Measurements from ENCODE around the gene CCL1.

Gene CCL1

GRCh38 chr17:34370376-34370996, 7.5 kb upstream of the CCL1 start:
- Mint-ChIP-seq H3K4me1 (peaks cover 27% of the 10 kb centered on the region), H3K27me3 (peaks cover 14% of the 10 kb centered on the region), H3K4me3 (peak overlapping the region in 1 of 2 donors; percentile 12), H3K27ac (no peak overlapping the region), H3K9me3 (no peaks in the 10 kb centered on the region)
- DNase-seq (peak in 1 of 2 donors; percentile 26), ATAC-seq (peak; percentile 64)

- peaks cover 34% of the 10 kb centered on the region for H3K4me1 Mint-ChIP-seq
- peaks cover 24% of the 10 kb centered on the region for H3K27me3 Mint-ChIP-seq
- no peak for ATAC-seq
- no peak for DNase-seq
- H3K4me3 Mint-ChIP-seq, result no peak overlapping the region
- H3K9me3 Mint-ChIP-seq, result no peaks in the 10 kb centered on the region
- no peak overlapping the region for H3K27ac Mint-ChIP-seq
Measured at GRCh38 chr17:34369571-34369970, 6.5 kb upstream of the CCL1 start.

DNA sequence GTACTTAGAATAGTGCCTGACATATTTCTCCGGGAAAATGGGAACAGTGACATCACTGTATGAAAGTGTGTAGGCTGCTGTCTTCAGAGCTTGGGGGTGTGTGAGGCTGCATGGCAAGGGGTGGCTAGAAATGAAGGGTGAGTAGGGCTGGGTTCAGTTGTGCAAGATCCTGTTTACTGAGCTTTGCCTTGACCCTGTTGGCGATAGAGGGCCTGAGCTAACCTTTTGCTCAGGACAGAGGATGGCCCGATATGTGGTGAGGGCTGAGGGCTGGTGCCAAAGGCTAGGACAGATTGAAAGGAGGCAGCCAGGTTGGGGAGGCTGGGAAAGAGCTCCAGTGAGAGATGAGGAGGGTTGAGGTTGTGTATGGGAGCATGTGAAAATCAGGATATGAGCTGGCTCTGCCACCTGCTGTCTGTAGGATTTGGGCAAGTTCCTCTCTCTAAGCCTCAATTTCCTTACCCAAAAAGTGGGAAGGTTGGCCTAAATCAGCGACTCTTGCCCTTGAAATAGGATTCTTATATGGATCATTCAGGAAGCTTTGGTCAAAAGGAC, 6.0 kb upstream of the CCL1 start:
- H3K4me3 Mint-ChIP-seq, result no peak overlapping the region
- DNase-seq, result no peak
- H3K4me1 Mint-ChIP-seq, result peaks cover 34% of the 10 kb centered on the region
- no peak for ATAC-seq
- H3K27ac Mint-ChIP-seq, result no peak overlapping the region
- no peaks in the 10 kb centered on the region for H3K9me3 Mint-ChIP-seq
- peaks cover 29% of the 10 kb centered on the region for H3K27me3 Mint-ChIP-seq

DNA sequence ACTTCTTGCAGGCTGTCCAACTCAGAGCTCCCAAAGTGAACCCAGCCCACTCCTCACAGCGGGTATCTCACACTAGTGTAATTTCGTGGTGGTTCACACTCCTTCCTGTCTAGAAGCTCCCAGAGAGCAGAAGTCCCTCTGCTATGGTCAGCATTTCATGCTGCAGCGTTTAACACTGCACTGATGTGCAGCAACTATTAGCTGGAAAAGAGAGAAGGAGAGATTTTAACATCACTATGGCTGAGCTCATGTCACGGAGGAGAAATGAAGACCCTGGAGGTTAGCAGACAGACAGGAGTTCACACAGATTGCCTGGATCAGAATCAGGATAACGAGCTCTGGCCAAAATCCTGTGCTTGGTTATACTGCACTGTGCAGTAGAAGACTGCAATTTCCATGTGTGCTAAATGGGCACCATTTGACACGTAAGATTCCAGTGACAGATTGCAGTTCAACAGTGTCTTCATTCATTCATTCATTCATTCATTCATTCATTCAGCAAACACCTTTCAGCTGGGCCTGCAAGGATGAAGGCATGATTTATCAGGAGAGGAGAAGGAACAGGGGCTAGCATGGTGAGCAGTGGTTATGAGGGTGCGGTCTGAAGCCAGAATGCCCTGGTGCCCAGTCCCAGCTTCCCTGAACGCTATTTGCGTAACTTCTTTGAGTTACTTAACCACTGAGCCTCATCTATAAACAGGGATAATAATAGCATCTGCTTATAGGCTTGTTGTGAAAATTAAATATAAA, 5.3 kb upstream of the CCL1 start:
- H3K4me1 Mint-ChIP-seq, result peaks cover 34% of the 10 kb centered on the region
- no peaks in the 10 kb centered on the region for H3K9me3 Mint-ChIP-seq
- ATAC-seq, result no peak
- DNase-seq, result no peak
- H3K27me3 Mint-ChIP-seq, result peaks cover 28% of the 10 kb centered on the region
- H3K27ac Mint-ChIP-seq, result no peak overlapping the region
- no peak overlapping the region for H3K4me3 Mint-ChIP-seq

- H3K27me3 Mint-ChIP-seq, result peaks cover 28% of the 10 kb centered on the region
- DNase-seq, result no peak
Measured at GRCh38 chr17:34367486-34368195, 4.6 kb upstream of the CCL1 start.

GRCh38 chr17:34366529-34367107, 3.6 kb upstream of the CCL1 start:
- Mint-ChIP-seq H3K4me3 (no peak overlapping the region), H3K9me3 (no peaks in the 10 kb centered on the region), H3K4me1 (peaks cover 33% of the 10 kb centered on the region), H3K27ac (no peak overlapping the region), H3K27me3 (peaks cover 39% of the 10 kb centered on the region)
- ATAC-seq (no peak), DNase-seq (no peak)

More at GRCh38 chr17:34367486-34368195, 4.6 kb upstream of the CCL1 start:
- peaks cover 34% of the 10 kb centered on the region for H3K4me1 Mint-ChIP-seq
- H3K9me3 Mint-ChIP-seq, result no peaks in the 10 kb centered on the region
- H3K27ac Mint-ChIP-seq, result peak overlapping the region in 1 of 2 donors; percentile 89
- no peak for ATAC-seq
- H3K4me3 Mint-ChIP-seq, result no peak overlapping the region

DNA sequence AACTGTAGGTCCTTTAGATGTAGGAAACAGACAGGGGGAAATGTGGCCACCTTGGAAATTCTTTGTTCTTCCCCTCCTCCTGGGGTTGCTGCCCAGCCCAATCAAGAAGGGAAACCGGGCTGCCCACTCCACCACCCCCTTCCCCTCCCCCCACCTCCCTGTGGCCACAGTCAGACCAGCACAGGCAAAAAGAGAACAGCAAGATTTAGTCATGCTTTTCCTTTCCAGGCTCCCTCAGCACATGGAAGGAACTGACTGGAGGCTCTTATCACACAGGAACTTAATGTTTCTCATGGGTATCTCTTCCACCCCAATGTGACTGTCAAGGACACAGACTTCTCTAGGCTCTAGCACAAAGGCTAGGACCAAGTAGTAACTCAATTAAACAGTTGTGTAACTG, 3.0 kb upstream of the CCL1 start:
- Mint-ChIP-seq H3K9me3 (no peaks in the 10 kb centered on the region), H3K4me3 (no peak overlapping the region), H3K27ac (no peak overlapping the region), H3K27me3 (peaks cover 39% of the 10 kb centered on the region), H3K4me1 (peaks cover 27% of the 10 kb centered on the region)
- no peak for DNase-seq
- ATAC-seq, result no peak

DNA sequence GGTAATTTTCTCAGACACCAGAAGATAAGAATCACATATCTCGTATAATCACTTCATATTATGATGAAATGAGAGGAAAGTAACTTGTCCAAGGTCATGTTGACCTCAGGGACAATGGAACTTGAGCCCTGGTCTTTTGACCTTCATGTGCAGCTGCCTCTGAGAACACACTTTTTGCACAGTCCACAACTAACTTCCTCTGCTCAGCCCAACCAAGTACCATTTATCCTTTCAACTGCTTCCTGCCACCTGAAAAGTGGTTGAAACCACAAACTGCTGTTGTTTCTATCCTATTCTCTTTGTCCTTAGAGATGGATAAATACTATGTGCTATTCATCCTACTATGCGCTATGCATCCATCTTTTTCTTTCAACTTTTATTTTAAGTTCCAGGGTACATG, 2.3 kb upstream of the CCL1 start:
- H3K27me3 Mint-ChIP-seq, result peaks cover 39% of the 10 kb centered on the region
- peaks cover 21% of the 10 kb centered on the region for H3K4me1 Mint-ChIP-seq
- no peak overlapping the region for H3K27ac Mint-ChIP-seq
- no peak for ATAC-seq
- no peak for DNase-seq
- no peaks in the 10 kb centered on the region for H3K9me3 Mint-ChIP-seq
- H3K4me3 Mint-ChIP-seq, result no peak overlapping the region

GRCh38 chr17:34364751-34365150, 1.7 kb upstream of the CCL1 start:
- Mint-ChIP-seq H3K9me3 (no peaks in the 10 kb centered on the region), H3K4me1 (peaks cover 15% of the 10 kb centered on the region), H3K27ac (no peak overlapping the region), H3K27me3 (peaks cover 39% of the 10 kb centered on the region), H3K4me3 (no peak overlapping the region)
- ATAC-seq (no peak), DNase-seq (no peak)

- H3K4me1 Mint-ChIP-seq, result peaks cover 15% of the 10 kb centered on the region
- H3K27me3 Mint-ChIP-seq, result peaks cover 39% of the 10 kb centered on the region
- ATAC-seq (peak; percentile 92), DNase-seq (peak; percentile 71 to 79)
- no peaks in the 10 kb centered on the region for H3K9me3 Mint-ChIP-seq
- H3K4me3 Mint-ChIP-seq, result no peak overlapping the region
- peak overlapping the region in 1 of 2 donors; percentile 64 for H3K27ac Mint-ChIP-seq
Measured at GRCh38 chr17:34361478-34362061, 1.5 kb downstream of the CCL1 start.

DNA sequence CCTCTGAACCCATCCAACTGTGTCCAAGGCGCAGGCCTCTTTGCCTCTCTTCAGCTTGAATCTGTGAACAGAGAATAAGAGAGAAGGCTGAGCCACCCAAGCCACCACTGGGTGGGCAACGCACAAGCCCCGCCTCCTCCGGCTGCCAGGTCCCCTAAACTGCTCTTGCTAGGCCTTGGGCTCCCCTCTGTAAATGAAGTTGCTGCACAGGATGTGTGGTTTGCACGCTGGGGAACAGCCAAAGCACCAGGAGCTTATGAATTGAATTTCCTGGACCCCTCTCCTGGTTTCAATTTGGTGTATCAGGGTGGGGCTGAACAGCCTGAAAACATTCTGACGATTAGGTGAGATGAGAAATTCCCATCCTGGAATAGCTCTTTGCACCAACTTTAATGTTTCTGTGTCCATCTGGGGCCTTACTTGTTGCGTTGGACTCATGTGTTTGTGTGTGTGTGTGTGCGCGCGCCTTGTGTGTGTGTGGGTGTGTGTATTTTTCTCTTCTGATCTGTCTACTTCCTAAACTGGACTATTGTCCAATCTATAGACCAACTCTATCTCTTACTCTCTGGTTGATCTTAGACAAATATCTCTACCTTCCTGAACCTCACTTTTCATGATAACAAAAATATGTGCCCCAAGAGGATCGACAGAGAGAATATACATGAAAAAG, 2.3 kb downstream of the CCL1 start:
- H3K4me3 Mint-ChIP-seq, result no peak overlapping the region
- no peaks in the 10 kb centered on the region for H3K9me3 Mint-ChIP-seq
- H3K27ac Mint-ChIP-seq, result no peak overlapping the region
- DNase-seq, result no peak
- H3K27me3 Mint-ChIP-seq, result peaks cover 37% of the 10 kb centered on the region
- peaks cover 9% of the 10 kb centered on the region for H3K4me1 Mint-ChIP-seq
- ATAC-seq, result no peak

- H3K27me3 Mint-ChIP-seq, result peaks cover 24% of the 10 kb centered on the region
- H3K9me3 Mint-ChIP-seq, result no peaks in the 10 kb centered on the region
- no peak overlapping the region for H3K4me3 Mint-ChIP-seq
- no peak overlapping the region for H3K27ac Mint-ChIP-seq
- DNase-seq (no peak), ATAC-seq (no peak)
- no peaks in the 10 kb centered on the region for H3K4me1 Mint-ChIP-seq
Measured at GRCh38 chr17:34358631-34359030, 4.4 kb downstream of the CCL1 start.

DNA sequence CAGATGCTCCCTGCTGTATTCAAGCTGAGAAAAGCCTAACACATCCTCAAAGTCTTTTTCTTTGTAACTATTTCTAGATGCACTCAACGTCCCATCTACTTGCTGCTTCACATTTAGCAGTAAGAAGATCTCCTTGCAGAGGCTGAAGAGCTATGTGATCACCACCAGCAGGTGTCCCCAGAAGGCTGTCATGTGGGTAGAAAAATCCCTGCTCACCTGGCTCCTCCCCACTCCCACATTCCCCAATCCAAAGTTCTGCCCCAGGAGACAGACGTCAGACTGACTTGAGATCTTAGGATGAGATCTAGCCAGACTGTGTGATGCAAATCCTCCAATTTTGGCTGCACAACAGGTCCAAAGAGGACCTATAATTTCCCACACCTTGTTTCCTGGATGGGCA, 5.6 kb downstream of the CCL1 start:
- Mint-ChIP-seq H3K4me3 (no peak overlapping the region), H3K9me3 (no peaks in the 10 kb centered on the region), H3K27me3 (peaks cover 16% of the 10 kb centered on the region), H3K4me1 (no peaks in the 10 kb centered on the region), H3K27ac (peak overlapping the region in 1 of 2 donors; percentile 37)
- ATAC-seq (no peak), DNase-seq (no peak)

GRCh38 chr17:34356194-34356593, 6.8 kb downstream of the CCL1 start, which contains the start of gene CCL13:
Gene CCL13 (plus strand): TSS chr17:34356480. CDS start chr17:34356527, 47 bp downstream.
- no peak for ATAC-seq
- H3K4me1 Mint-ChIP-seq, result no peaks in the 10 kb centered on the region
- peaks cover 8% of the 10 kb centered on the region for H3K27me3 Mint-ChIP-seq
- no peak within 1 kb of the TSS for H3K4me3 Mint-ChIP-seq
- H3K9me3 Mint-ChIP-seq, result no peaks in the 10 kb centered on the region
- H3K27ac Mint-ChIP-seq, result peak within 1 kb of the TSS; percentile 37 to 45
- no peak for DNase-seq

GRCh38 chr17:34354637-34355036, 8.4 kb downstream of the CCL1 start:
- ATAC-seq (no peak), DNase-seq (no peak)
- H3K27ac Mint-ChIP-seq, result no peak overlapping the region
- no peaks in the 10 kb centered on the region for H3K4me1 Mint-ChIP-seq
- no peak overlapping the region for H3K4me3 Mint-ChIP-seq
- no peaks in the 10 kb centered on the region for H3K9me3 Mint-ChIP-seq
- peaks cover 8% of the 10 kb centered on the region for H3K27me3 Mint-ChIP-seq

Data from stimulated activated naive CD8-positive, alpha-beta T cell treated with anti-CD3 and anti-CD28 coated beads, Interleukin-15, amount 100 ng/mL, for 72 hours (primary cell).